Breast epithelium (tissue), 4 donors: ENCODE results near the gene ANKRD18B. TPM values are rescaled to one million over a fixed set of nuclear protein-coding genes. Genes with fewer than 3 reads are reported as not detected.
"Not testable (repeated sequence)": the region's sequence is repeated elsewhere in the genome, so short reads cannot be mapped to it uniquely, and the experiment has no call there.

Experiments
- DNase-seq, 2 donors: peaks; one replicate each; pipeline ENCODE4 v3.0.0-alpha.2; 2019; ENCODE audit warnings: low spot score in 2 of 2
- H3K27ac ChIP-seq, 2 donors: fragments of 200-600 bp; sonication (generic) in 1 of 2; one replicate each; pipeline ENCODE4 v1.5.1; 2016 to 2019; ENCODE audit warnings: mild to moderate bottlenecking in 1 of 2
- H3K27me3 ChIP-seq, 2 donors: fragments of 200-600 bp; sonication (generic) in 1 of 2; one replicate each; pipeline versions ENCODE4 v1.5.1 to v1.6.0; 2017 to 2019; ENCODE audit warnings: control low read depth in 1 of 2, mild to moderate bottlenecking in 1 of 2
- H3K36me3 ChIP-seq: fragments of 200-600 bp; one replicate; pipeline ENCODE4 v1.5.1; 2019
- H3K4me1 ChIP-seq, 2 donors: fragments of 200-600 bp; sonication (generic); one replicate each; pipeline ENCODE4 v1.5.1; 2016 to 2019; ENCODE audit warnings: control low read depth in 1 of 2
- H3K4me3 ChIP-seq, 3 donors: fragments of 200-600 bp; sonication (generic); 1 replicate in 2 of 3; 2 replicates in 1 of 3; pipeline ENCODE4 v1.5.1; 2016 to 2019; ENCODE audit warnings: mild to moderate bottlenecking in 3 of 3, moderate library complexity in 2 of 3
- H3K9me3 ChIP-seq, 2 donors: fragments of 200-600 bp; sonication (generic) in 1 of 2; one replicate each; pipeline ENCODE4 v1.5.1; 2016 to 2019; ENCODE audit warnings: control low read depth in 1 of 2
- POLR2A ChIP-seq: fragments of 450-650 bp; IDR thresholded peaks from one replicate; pipeline ENCODE4 v1.6.1; 2016; ENCODE audit warnings: antibody characterized with exemption, mild to moderate bottlenecking, moderate library complexity
- POLR2AphosphoS5 ChIP-seq, 3 donors: sonication (generic); formaldehyde crosslinking; IDR thresholded peaks; one replicate each; pipeline ENCODE4 v1.6.1; 2017; ENCODE audit warnings: antibody characterized with exemption in 3 of 3
- intact Hi-C: fragments of 100-400 bp; cut with DNase I; formaldehyde crosslinking; loops from one replicate; pipeline ENCODE4 v1.15.1; 2023; ENCODE audit warnings: low total_unique reads
- total RNA-seq, 3 donors: library from RNA; depleted of rRNA; stranded (reverse); fragments of >200 nt; gene quantifications; one replicate each; pipeline ENCODE4 v1.1.0, GENCODE V29; 2016
- TF ChIP-seq, protein P1 (sequence below), 3 donors: fragments of 450-650 bp; IDR thresholded peaks; one replicate each; pipeline ENCODE4 v1.5.1; 2016 to 2017; ENCODE audit warnings: antibody characterized with exemption in 3 of 3, mild to moderate bottlenecking in 3 of 3, moderate library complexity in 3 of 3

The ANKRD18B gene
- total RNA-seq, 3 donors from 2014 or later, result not detected

DNA sequence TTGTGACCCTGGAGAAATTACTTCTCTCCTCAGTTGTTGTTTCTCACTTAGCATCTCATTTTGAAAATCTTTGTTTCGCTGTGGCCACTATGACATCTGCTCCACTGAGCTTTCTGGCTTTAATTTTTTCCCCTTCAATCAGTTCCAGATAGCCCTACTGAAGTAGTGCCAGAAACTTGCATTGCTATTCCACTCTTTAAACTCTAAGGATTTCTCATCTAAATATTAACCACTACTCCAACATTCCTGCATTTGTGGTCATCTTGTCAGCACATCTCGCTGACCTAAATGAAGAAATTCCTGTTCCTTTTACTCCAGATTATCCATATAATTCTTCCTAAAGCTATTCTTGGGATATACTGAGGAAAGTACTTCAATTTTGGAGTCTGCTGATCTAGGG, 35.0 kb upstream of the ANKRD18B start:
- intact Hi-C loops, result no loop called here
- no peak overlapping the region for H3K27ac ChIP-seq

DNA sequence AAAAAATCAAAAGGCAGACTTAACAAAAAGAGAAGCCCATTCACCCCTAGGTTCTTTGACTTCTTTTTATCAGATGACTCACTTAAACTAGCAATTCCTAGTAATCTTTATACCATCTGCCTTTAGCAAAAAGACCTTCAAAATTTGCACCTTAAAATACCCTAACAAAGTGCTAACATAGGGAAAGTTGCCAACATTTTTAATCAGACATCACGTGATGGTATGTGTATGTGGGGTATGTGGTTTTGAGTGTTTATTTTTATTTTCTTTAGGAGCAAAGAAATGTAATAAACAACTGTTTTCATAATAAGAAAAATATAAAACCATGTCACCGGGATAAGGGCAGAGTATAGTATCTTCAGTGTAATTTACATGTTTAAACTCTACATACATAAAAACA, 30.2 kb upstream of the ANKRD18B start:
- H3K9me3 ChIP-seq, H3K27me3 ChIP-seq, H3K4me1 ChIP-seq, intact Hi-C loops, H3K27ac ChIP-seq, H3K36me3 ChIP-seq, H3K4me3 ChIP-seq, DNase-seq: not testable (repeated sequence)

More for the DNA sequence above, 35.0 kb upstream of the ANKRD18B start:
- no peaks in the 10 kb centered on the region for H3K4me1 ChIP-seq
- no peaks in the 10 kb centered on the region for H3K36me3 ChIP-seq
- TF ChIP-seq, protein P1, sequence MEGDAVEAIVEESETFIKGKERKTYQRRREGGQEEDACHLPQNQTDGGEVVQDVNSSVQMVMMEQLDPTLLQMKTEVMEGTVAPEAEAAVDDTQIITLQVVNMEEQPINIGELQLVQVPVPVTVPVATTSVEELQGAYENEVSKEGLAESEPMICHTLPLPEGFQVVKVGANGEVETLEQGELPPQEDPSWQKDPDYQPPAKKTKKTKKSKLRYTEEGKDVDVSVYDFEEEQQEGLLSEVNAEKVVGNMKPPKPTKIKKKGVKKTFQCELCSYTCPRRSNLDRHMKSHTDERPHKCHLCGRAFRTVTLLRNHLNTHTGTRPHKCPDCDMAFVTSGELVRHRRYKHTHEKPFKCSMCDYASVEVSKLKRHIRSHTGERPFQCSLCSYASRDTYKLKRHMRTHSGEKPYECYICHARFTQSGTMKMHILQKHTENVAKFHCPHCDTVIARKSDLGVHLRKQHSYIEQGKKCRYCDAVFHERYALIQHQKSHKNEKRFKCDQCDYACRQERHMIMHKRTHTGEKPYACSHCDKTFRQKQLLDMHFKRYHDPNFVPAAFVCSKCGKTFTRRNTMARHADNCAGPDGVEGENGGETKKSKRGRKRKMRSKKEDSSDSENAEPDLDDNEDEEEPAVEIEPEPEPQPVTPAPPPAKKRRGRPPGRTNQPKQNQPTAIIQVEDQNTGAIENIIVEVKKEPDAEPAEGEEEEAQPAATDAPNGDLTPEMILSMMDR (IDR thresholded peaks at IDR 0.05), result no peak
- TF ChIP-seq POLR2AphosphoS5 (IDR thresholded peaks at IDR 0.05), result no peak
- no peak for TF ChIP-seq POLR2A
- DNase-seq, result no peak
- H3K9me3 ChIP-seq, result no peaks in the 10 kb centered on the region
- H3K4me3 ChIP-seq, result no peak overlapping the region
- H3K27me3 ChIP-seq, result no peaks in the 10 kb centered on the region

- no peak overlapping the region for H3K27ac ChIP-seq
- no peaks in the 10 kb centered on the region for H3K9me3 ChIP-seq
- no peak for TF ChIP-seq POLR2A
- TF ChIP-seq, protein P1 (IDR thresholded peaks at IDR 0.05), result no peak
- TF ChIP-seq POLR2AphosphoS5 (IDR thresholded peaks at IDR 0.05), result no peak
- H3K4me1 ChIP-seq, result no peaks in the 10 kb centered on the region
- no peaks in the 10 kb centered on the region for H3K27me3 ChIP-seq
- no peaks in the 10 kb centered on the region for H3K36me3 ChIP-seq
- no peak overlapping the region for H3K4me3 ChIP-seq
- intact Hi-C loops, result no loop called here
- DNase-seq, result no peak
Observed at GRCh38 chr9:33498387-33498786, 25.7 kb upstream of the ANKRD18B start.

GRCh38 chr9:33506626-33507370, 17.3 kb upstream of the ANKRD18B start:
- H3K4me3 ChIP-seq, result no peak overlapping the region
- intact Hi-C loops, result no loop called here
- no peaks in the 10 kb centered on the region for H3K9me3 ChIP-seq
- TF ChIP-seq, protein P1 (IDR thresholded peaks at IDR 0.05), result no peak
- no peak for TF ChIP-seq POLR2A
- TF ChIP-seq POLR2AphosphoS5 (IDR thresholded peaks at IDR 0.05), result no peak
- H3K4me1 ChIP-seq, result no peaks in the 10 kb centered on the region
- no peak for DNase-seq
- no peak overlapping the region for H3K27ac ChIP-seq
- no peaks in the 10 kb centered on the region for H3K27me3 ChIP-seq
- no peaks in the 10 kb centered on the region for H3K36me3 ChIP-seq

DNA sequence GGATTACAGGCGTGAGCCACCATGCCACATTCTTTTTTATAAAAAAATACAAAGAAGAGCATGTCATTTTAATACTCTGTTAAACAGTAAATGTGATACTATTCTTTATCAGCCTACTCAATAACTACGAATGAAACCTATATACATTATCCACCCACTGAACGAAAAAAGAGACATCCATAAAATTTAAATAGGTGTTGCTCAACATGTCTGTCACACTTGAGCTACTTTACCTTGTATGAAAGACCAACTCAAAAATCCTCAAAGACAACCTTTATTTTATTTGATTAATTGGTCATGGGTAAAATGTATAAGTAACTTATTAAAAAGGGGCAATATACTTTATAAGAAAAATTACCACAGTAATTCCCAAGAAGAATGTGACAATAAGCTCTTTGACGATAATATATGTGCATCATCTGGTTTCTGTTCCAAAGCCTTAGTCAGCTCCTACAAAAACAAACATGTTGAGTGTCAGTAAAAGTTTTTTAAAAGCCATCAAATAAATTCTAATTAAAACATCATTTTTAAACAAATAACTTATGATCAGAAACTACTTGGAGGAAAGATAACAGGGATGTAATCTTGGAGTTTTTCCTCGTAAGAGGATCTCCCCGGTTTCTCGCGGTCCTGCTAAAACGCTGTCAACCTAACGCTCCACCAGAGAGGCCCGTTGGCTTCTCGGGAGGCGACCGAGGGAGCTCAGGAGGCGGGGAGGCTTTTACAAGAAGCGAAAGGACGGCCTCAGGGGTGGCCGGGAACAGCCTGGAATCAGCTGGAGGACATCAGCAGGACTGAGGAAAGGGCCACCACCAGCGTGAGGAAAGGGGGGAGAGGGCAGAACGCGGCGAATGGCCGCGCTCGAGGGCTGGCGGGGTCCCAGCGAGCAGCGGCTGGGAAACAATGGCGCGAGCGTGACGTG, 13.5 kb upstream of the ANKRD18B start:
- DNase-seq, result peak in 1 of 2 donors; percentile 39
- TF ChIP-seq POLR2A (no peak), POLR2AphosphoS5 (IDR thresholded peaks at IDR 0.05) (peak; percentile 35 to 59 (median 35))

DNA sequence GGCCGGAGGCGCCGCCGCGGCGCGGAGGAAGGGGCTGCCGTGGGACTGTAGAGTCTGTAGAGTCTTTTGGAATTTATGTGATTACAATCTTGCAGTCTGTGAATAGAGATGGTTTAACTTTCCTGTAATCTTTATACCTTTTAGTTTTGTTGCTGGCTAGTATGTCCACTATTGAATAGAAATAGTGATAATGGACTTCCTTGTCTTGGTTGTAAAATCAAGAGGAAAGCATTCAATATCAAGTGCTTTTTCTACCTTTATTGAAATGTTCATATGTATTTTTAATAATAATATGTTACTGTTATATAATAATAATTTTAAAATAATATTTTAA, 12.9 kb upstream of the ANKRD18B start:
- intact Hi-C loops, result not testable (repeated sequence)
- H3K27ac ChIP-seq, result peak overlapping the region; percentile 83 to 88

More for the DNA sequence above, 13.5 kb upstream of the ANKRD18B start:
- H3K9me3 ChIP-seq, result no peaks in the 10 kb centered on the region
- intact Hi-C loops, result no loop called here
- peak overlapping the region; percentile 83 to 88 for H3K27ac ChIP-seq
- H3K36me3 ChIP-seq, result no peaks in the 10 kb centered on the region
- H3K4me1 ChIP-seq, result no peaks in the 10 kb centered on the region
- no peaks in the 10 kb centered on the region for H3K27me3 ChIP-seq
- peak overlapping the region; percentile 57 to 76 (median 63) for H3K4me3 ChIP-seq

DNA sequence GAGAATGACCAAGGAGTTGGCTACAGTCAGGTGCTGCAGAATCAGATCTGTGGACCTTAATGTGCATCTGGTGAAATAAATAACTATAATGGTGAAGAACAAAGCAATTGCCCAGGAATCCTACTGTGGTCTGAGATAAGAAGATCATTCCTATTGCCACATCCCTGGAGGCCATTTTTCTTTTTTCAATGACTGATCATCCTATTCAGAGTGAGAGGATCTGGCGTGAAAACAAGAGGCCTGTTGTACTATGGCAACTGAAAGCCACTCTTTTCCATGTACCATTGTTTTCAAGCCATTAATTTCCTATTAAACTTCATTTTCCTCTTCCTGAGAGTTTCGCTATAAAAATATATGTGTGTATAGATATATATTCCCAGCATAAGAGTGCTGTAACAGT, 11.5 kb upstream of the ANKRD18B start:
- not testable (repeated sequence) for H3K9me3 ChIP-seq, H3K27ac ChIP-seq

More for the DNA sequence above, 12.9 kb upstream of the ANKRD18B start:
- H3K4me3 ChIP-seq, result peak overlapping the region; percentile 57 to 76 (median 63)
- DNase-seq, H3K36me3 ChIP-seq, H3K9me3 ChIP-seq, H3K27me3 ChIP-seq, H3K4me1 ChIP-seq: not testable (repeated sequence)

DNA sequence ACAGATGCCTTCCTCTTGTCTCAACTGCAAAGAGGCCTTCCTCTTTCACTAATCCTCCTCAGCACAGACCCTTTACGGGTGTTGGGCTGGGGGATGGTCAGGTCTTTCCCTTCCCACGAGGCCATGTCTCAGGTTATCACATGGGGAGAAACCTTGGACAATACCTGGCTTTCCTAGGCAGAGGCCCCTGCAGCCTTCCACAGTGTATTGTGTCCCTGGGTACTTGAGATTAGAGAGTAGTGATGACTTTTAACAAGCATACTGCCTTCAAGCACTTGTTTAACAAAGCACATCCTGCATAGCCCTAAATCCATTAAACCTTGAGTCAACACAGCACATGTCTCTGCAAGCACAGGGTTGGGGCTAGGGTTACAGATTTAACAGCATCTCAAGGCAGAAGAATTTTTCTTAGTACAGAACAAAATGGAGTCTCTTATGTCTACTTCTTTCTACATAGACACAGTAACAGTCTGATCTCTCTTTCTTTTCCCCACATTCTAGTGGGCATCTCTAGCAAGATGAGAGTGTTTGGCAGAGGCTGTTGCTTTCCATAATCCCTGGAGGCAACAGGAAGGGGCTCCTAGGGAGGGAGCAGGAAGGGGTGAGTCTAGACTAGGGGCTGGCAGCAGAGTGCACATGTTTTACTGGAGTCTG, 8.6 kb upstream of the ANKRD18B start:
- H3K27me3 ChIP-seq, DNase-seq, H3K4me1 ChIP-seq, H3K9me3 ChIP-seq, H3K4me3 ChIP-seq, H3K36me3 ChIP-seq, intact Hi-C loops, H3K27ac ChIP-seq: not testable (repeated sequence)

More for the DNA sequence above, 11.5 kb upstream of the ANKRD18B start:
- H3K4me3 ChIP-seq, H3K27me3 ChIP-seq, DNase-seq, intact Hi-C loops, H3K36me3 ChIP-seq, H3K4me1 ChIP-seq: not testable (repeated sequence)

- intact Hi-C loops, result not testable (repeated sequence)
Observed at GRCh38 chr9:33516397-33516796, 7.7 kb upstream of the ANKRD18B start.

More at GRCh38 chr9:33516397-33516796, 7.7 kb upstream of the ANKRD18B start:
- not testable (repeated sequence) for H3K36me3 ChIP-seq, H3K27me3 ChIP-seq, H3K4me1 ChIP-seq, DNase-seq, H3K4me3 ChIP-seq, H3K27ac ChIP-seq, H3K9me3 ChIP-seq
